Activated CD4-positive, alpha-beta T cell treated with anti-CD3 and anti-CD28 coated beads, Interleukin-2, amount 10 ng/mL, durations not matched to agents 24 days and 14 days (primary cell): ENCODE measurements around the gene OTOGL. TPM values are rescaled to one million over a fixed set of nuclear protein-coding genes. Genes with fewer than 3 reads are reported as not detected.
"Not testable (repeated sequence)": the region's sequence is repeated elsewhere in the genome, so short reads cannot be mapped to it uniquely, and the experiment has no call there.

ENCODE experiments used
- DNase-seq: peaks from one replicate; pipeline ENCODE4 v3.0.0; 2022
- H3K27ac Mint-ChIP-seq: one replicate; pipeline ENCODE4 v1.8.0; 2022; ENCODE audit warnings: mild to moderate bottlenecking, mixed read lengths
- H3K27me3 Mint-ChIP-seq: one replicate; pipeline ENCODE4 v1.8.0; 2022; ENCODE audit warnings: mixed read lengths
- H3K36me3 Mint-ChIP-seq: one replicate; pipeline ENCODE4 v1.8.0; 2022; ENCODE audit warnings: low read depth, mild to moderate bottlenecking, mixed read lengths
- H3K4me1 Mint-ChIP-seq: one replicate; pipeline ENCODE4 v1.8.0; 2021; ENCODE audit warnings: mixed read lengths
- H3K4me3 Mint-ChIP-seq: one replicate; pipeline ENCODE4 v1.8.0; 2022; ENCODE audit warnings: mild to moderate bottlenecking, moderate library complexity, mixed read lengths
- H3K9me3 Mint-ChIP-seq: one replicate; pipeline ENCODE4 v1.8.0; 2021; ENCODE audit warnings: mixed read lengths
- intact Hi-C: fragments of 100-400 bp; cut with micrococcal nuclease; formaldehyde crosslinking; loops from one replicate; pipeline ENCODE4 v1.15.1; 2023
- total RNA-seq: library from RNA; stranded (reverse); gene quantifications from 2 replicates; pipeline ENCODE4 v1.2.3, GENCODE V29; 2022

The OTOGL gene
- total RNA-seq, 1 donor from 2014 or later: not detected

DNA sequence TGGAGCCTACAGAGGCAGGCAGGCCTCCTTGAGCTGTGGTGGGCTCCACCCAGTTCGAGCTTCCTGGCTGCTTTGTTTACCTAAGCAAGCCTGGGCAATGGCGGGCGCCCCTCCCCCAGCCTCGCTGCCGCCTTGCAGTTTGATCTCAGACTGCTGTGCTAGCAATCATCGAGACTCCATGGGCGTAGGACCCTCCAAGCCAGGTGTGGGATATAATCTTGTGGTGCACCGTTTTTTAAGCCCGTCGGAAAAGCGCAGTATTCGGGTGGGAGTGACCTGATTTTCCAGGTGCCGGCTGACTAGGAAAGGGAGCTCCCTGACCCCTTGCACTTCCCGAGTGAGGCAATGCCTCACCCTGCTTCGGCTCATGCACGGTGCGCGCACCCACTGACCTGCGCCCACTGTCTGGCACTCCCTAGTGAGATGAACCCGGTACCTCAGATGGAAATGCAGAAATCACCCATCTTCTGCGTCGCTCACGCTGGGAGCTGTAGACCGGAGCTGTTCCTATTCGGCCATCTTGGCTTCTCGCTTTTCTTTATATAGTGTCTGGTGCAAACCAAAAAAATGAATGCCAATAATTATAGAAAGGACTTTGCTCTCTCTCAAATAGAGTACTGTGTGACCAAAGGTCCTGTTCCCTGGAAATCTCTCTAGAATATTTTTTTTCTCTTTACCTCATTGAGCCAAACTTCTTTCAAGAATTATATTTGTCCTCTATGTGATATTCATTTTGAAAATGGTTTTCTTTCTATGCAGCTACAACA, 50.4 kb downstream of the OTOGL start:
- H3K27ac Mint-ChIP-seq, DNase-seq, H3K36me3 Mint-ChIP-seq, H3K4me1 Mint-ChIP-seq, intact Hi-C loops, H3K27me3 Mint-ChIP-seq, H3K9me3 Mint-ChIP-seq, H3K4me3 Mint-ChIP-seq: not testable (repeated sequence)

DNA sequence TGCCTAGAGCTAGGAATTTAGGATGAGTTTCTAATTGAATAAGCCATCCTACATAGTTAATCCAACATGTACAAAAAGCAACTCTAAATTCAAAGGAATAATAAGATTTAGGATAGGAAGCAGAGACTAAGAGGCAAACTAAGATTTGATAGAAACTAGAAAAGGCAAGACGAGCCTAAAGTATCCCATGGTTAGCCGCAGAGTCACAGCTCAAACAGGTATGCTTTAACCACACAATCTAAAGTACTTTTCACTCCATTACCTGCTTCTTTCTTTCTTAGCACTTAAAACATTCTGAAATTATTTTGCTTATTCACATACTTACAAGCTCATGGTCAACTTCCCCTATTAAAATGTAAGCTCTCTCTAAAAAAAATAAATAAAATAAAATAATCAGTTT, 51.8 kb downstream of the OTOGL start:
- Mint-ChIP-seq H3K4me3 (no peak overlapping the region), H3K36me3 (no peaks in the 10 kb centered on the region), H3K4me1 (peaks cover 4% of the 10 kb centered on the region), H3K27ac (no peak overlapping the region), H3K9me3 (no peaks in the 10 kb centered on the region), H3K27me3 (no peaks in the 10 kb centered on the region)
- intact Hi-C loops: no loop called here
- DNase-seq: no peak

DNA sequence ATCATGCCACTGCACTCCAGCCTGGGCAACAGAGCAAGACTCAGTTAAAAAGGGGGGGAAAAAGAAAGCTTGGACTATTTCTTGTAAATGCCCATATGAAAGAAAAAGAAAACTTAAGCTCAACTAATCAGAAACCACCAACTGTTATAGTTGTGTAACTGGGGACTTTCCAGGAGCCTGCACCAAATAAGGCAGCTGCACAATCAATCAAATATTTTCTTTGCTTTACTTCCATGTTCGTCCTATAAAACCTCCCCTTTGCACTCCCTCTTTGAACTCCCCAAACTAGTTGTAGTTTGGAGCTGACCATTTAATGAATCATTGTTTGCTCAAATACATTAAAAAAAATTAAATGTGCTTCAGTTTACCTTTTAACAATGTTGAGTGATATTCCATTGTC, 54.9 kb downstream of the OTOGL start:
- Mint-ChIP-seq H3K4me1 (peaks cover 7% of the 10 kb centered on the region), H3K36me3 (peaks cover 2% of the 10 kb centered on the region), H3K4me3 (no peak overlapping the region), H3K27me3 (no peaks in the 10 kb centered on the region), H3K9me3 (peaks cover 14% of the 10 kb centered on the region), H3K27ac (no peak overlapping the region)
- intact Hi-C loops: no loop called here
- no peak for DNase-seq

DNA sequence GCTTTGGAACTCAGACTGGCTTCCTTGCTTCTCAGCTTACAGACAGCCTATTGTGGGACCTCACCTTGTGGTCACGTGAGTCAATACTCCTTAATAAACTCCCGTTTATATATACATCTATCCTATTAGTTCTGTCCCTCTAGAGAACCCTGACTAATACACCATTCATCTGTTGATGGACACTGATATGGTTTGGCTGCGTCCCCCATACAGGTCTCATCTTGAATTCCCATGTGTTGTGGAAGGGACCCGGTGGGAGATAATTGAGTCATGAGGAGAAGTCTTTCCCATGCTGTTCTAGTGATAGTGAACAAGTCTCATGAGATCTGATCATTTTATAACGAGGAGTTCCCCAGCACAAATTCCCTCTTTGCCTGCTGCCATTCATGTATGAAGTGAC, 57.0 kb downstream of the OTOGL start:
- no peak overlapping the region for H3K4me3 Mint-ChIP-seq
- H3K4me1 Mint-ChIP-seq: peaks cover 7% of the 10 kb centered on the region
- DNase-seq: no peak
- peaks cover 19% of the 10 kb centered on the region for H3K9me3 Mint-ChIP-seq
- no peak overlapping the region for H3K27ac Mint-ChIP-seq
- H3K27me3 Mint-ChIP-seq: peaks cover 11% of the 10 kb centered on the region
- intact Hi-C loops: no loop called here
- peaks cover 2% of the 10 kb centered on the region for H3K36me3 Mint-ChIP-seq

DNA sequence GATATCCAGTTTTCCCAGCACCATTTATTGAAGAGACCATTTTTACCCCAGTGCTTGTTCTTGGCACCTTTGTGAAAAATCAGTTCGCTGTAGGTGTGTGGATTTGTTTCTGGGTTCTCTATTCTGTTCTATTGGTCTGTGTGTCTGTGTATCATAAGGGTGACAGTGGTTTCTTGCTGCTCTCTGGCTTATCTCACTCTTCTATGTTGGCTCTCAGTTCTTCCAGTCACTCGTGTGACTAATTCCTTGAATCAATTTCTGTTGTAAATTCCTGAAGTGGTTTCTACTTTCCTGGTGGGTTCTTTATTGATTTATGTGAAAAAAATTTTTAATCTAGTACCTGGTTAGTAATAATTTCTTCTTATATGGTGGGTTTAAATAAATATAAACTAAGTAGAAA, 58.3 kb downstream of the OTOGL start:
- intact Hi-C loops: no loop called here
- DNase-seq: no peak
- H3K27ac Mint-ChIP-seq: no peak overlapping the region
- peaks cover 22% of the 10 kb centered on the region for H3K9me3 Mint-ChIP-seq
- peaks cover 2% of the 10 kb centered on the region for H3K36me3 Mint-ChIP-seq
- H3K27me3 Mint-ChIP-seq: peaks cover 14% of the 10 kb centered on the region
- no peak overlapping the region for H3K4me3 Mint-ChIP-seq
- H3K4me1 Mint-ChIP-seq: peaks cover 7% of the 10 kb centered on the region

DNA sequence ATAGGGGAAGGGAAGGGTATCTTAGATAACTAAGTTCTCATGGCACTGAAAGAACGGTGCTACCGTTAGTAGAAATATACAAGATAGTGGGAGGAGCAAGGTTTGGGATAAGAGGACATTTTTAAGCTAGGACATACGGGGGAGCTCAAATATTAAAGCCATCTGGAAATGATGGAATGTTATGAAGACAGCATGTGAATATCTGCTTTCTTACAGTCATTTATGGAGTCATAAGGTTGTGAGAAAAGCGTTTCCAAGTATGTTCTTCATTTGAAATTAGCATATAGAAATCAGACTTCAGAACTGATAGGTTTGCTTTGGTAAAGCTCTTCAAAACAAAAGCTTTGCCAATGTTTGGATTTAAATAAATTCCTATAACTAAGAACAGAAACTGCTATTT, 62.3 kb downstream of the OTOGL start:
- Mint-ChIP-seq H3K27me3 (peaks cover 23% of the 10 kb centered on the region), H3K27ac (no peak overlapping the region), H3K4me1 (peaks cover 3% of the 10 kb centered on the region), H3K36me3 (peaks cover 2% of the 10 kb centered on the region), H3K9me3 (peaks cover 18% of the 10 kb centered on the region), H3K4me3 (no peak overlapping the region)
- intact Hi-C loops: no loop called here
- DNase-seq: no peak

DNA sequence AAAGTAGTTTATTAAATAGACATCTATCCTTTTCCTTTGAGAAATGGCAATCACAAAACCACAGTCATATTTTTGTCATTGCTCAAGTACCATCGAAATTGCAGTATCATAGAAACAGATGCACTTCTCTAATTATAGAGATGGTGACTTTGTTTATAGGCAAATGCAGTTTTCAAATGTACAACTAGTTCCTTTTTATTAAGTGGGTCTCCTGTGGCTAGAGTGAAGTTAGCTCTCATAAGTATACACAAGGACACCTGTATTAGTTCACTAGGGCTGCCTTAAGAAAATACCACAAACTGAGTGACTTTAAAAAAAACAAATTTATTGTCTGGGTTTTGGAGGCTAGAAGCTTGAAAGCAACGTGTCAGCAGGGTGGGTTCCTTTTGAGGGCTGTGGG, 62.8 kb downstream of the OTOGL start:
- peaks cover 25% of the 10 kb centered on the region for H3K27me3 Mint-ChIP-seq
- no peak overlapping the region for H3K4me3 Mint-ChIP-seq
- intact Hi-C loops: no loop called here
- peaks cover 12% of the 10 kb centered on the region for H3K9me3 Mint-ChIP-seq
- H3K4me1 Mint-ChIP-seq: peaks cover 2% of the 10 kb centered on the region
- DNase-seq: no peak
- no peaks in the 10 kb centered on the region for H3K36me3 Mint-ChIP-seq
- H3K27ac Mint-ChIP-seq: no peak overlapping the region

DNA sequence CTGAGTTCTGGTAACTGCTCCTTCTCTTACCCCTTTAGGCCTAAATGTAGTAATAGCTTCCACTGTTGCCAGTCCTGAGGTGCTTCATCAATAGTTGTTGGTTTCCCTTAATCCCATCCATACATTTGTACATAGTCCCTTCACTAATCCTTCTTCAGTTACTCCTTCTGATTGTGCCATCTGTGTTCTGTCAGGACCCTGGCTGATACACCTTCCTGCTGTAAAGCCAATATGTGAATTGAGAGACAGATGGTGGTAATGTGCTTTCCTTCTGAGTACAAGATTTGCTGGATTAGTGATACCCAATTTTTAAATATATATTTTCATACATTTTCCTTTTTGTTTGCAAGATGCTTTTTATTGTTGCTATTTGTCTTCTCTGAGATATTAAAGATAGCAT, 66.4 kb downstream of the OTOGL start:
- Mint-ChIP-seq H3K27me3 (peaks cover 14% of the 10 kb centered on the region), H3K4me3 (no peak overlapping the region), H3K9me3 (peaks cover 4% of the 10 kb centered on the region), H3K36me3 (no peaks in the 10 kb centered on the region), H3K27ac (no peak overlapping the region), H3K4me1 (peaks cover 9% of the 10 kb centered on the region)
- no peak for DNase-seq
- intact Hi-C loops: no loop called here

DNA sequence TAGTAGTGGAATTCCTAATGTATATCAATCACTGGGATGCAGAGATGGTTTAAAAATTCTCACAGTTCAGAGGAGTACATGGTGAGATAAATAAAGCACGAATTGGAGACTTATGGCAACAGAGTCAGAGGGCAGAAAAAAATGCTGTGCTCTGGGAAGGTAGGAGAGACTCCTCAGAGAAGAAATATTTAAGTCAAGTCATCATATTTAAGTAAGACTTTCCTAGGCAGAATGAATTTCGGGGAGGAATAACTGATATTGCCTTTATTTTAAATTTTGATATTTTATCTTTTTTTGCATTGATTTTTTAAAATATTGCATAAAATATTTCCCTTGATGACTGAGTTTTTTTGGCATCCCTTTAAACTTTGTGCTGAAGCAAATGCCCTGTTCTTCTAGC, 67.4 kb downstream of the OTOGL start:
- peaks cover 11% of the 10 kb centered on the region for H3K27me3 Mint-ChIP-seq
- H3K4me1 Mint-ChIP-seq: peaks cover 9% of the 10 kb centered on the region
- no peak for DNase-seq
- no peaks in the 10 kb centered on the region for H3K36me3 Mint-ChIP-seq
- H3K9me3 Mint-ChIP-seq: no peaks in the 10 kb centered on the region
- intact Hi-C loops: no loop called here
- H3K4me3 Mint-ChIP-seq: no peak overlapping the region
- no peak overlapping the region for H3K27ac Mint-ChIP-seq

DNA sequence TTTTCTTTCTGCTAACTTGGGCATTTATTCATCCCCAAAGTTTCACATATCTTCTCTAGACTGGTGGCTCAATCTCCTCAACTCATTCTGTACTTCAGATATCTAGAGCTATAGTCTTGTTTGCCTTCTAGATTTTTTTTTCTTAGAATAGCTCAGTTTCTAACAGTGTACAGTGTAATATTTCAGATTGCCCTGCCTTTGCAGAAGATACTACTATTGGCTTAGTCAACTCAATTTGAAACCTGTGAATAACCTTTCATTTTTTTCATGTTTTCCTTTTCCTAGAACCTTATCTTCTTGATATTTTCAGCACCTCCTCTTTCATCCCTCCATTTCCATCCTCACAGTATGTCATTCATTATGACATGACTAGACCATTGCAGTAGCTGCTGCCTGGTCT, 69.6 kb downstream of the OTOGL start:
- Mint-ChIP-seq H3K4me3 (no peak overlapping the region), H3K4me1 (peaks cover 9% of the 10 kb centered on the region), H3K27ac (no peak overlapping the region), H3K9me3 (peaks cover 3% of the 10 kb centered on the region), H3K27me3 (peaks cover 14% of the 10 kb centered on the region), H3K36me3 (no peaks in the 10 kb centered on the region)
- DNase-seq: no peak
- intact Hi-C loops: loop anchor here (1.0 kb wide), 1 partner anchor 10 kb away; no protein-coding TSS in a partner anchor

DNA sequence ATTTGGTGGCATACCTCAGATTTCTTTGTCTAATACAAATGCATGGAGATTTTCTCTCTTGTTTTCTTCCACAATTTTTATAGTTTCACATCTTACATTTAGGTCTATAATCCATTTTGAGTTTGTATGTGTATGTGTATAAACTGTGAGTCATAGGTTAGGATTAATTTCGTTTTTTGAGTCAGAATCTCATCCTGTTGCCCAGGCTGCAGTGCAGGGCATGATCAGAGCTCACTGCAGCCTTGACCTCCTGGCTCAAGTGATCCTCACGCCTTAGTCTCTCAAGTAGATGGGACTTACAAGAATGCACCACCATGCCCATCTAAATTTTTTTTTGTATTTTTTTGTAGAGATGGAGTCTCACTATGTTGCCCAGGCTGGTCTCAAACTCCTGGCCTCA, 71.6 kb downstream of the OTOGL start:
- DNase-seq: no peak
- peaks cover 3% of the 10 kb centered on the region for H3K9me3 Mint-ChIP-seq
- H3K4me1 Mint-ChIP-seq: peaks cover 9% of the 10 kb centered on the region
- intact Hi-C loops: no loop called here
- H3K36me3 Mint-ChIP-seq: no peaks in the 10 kb centered on the region
- no peak overlapping the region for H3K4me3 Mint-ChIP-seq
- H3K27ac Mint-ChIP-seq: no peak overlapping the region
- peaks cover 15% of the 10 kb centered on the region for H3K27me3 Mint-ChIP-seq

DNA sequence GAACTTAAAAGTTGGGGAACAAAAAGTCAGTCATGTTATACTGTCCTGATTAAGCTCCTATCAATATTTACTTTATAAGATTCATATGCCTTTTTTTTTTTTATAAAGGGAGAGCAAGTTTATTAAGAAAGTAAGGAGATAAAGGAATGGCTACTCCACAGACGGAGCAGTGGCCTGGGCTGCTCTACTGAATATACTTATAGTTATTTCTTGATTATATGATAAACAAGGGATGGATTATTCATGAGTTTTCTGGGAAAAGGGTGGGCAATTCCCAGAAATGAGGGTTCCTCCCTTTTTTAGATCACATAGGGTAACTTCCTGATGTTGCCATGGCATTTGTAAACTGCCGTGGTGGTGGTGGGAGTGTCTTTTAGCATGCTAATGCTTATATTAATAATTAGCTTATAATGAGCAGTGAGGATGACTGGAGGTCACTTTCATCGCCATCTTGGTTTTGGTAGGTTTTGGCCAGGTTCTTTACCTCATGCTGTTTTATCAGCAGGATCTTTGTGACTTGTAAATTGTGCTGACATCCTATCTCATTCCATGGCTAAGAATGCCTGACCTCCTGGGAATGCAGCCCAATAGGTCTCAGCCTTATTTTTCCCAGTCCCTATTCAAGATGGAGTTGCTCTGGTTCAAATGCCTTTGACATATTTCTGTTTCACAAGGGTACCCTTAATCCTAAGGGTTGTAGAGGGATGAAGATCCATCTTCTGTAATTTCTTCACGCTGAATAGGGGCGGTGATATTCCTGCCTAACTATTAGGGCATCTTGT, 73.9 kb downstream of the OTOGL start:
- intact Hi-C loops: no loop called here
- Mint-ChIP-seq H3K4me1 (peaks cover 4% of the 10 kb centered on the region), H3K4me3 (no peak overlapping the region), H3K36me3 (no peaks in the 10 kb centered on the region), H3K27ac (no peak overlapping the region), H3K9me3 (peaks cover 3% of the 10 kb centered on the region), H3K27me3 (peaks cover 15% of the 10 kb centered on the region)
- no peak for DNase-seq

DNA sequence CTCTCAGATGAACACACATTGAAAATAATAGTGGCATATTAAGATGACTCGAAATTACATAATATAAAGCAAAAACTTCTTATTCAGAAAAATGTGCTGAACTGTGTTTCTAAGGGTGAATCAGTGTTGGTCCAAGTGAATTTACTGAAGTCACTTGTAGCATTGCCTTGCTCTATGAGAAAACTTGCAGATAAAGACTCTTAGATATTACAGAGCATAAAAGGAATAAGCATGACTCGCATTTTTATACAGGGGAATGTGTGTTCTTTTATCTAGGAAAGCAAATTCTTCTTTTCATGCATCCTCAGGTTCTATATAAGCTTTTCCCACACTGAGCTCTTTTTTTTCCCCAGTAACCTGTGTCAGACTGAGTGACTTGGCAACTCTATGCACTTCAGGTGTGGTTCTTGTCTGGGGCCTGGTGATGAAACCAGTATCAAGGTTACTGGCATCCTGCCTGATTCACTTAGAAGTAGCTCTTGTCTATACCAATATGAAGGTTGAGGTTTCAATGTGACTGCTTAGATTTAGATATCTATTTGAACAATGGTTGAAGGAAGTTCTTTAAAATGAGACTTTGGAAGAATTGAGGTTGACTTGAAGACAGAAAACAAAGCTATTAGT, 76.1 kb downstream of the OTOGL start:
- H3K4me1 Mint-ChIP-seq: peaks cover 10% of the 10 kb centered on the region
- intact Hi-C loops: loop anchor here (5.0 kb wide), 1 partner anchor 133 kb away; no protein-coding TSS in a partner anchor

DNA sequence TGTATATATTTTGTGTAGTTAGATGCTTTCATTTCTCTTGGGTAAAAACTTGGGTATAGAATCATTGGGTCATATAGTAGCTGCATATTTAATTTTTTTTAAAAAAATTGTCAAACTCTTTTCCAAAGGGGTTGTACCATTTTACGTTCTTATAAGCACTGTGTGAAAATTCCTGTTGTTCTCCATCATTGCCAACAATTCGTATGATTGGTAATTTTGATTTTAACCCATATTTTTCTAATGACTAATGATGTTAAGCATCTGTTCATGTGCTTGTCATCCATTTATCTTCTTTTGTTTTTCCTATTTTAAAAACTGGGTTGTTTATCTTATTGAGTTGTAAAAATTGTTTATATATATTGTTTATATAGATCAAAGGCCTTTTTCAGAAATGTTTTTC, 77.4 kb downstream of the OTOGL start:
- Mint-ChIP-seq H3K4me3 (no peak overlapping the region), H3K27ac (no peak overlapping the region), H3K9me3 (peaks cover 3% of the 10 kb centered on the region), H3K36me3 (no peaks in the 10 kb centered on the region), H3K27me3 (peaks cover 15% of the 10 kb centered on the region), H3K4me1 (peaks cover 10% of the 10 kb centered on the region)
- DNase-seq: no peak
- intact Hi-C loops: loop anchor here (5.0 kb wide), 1 partner anchor 134 kb away; no protein-coding TSS in a partner anchor

More for the DNA sequence above, 76.1 kb downstream of the OTOGL start:
- H3K36me3 Mint-ChIP-seq: no peaks in the 10 kb centered on the region
- peaks cover 3% of the 10 kb centered on the region for H3K9me3 Mint-ChIP-seq
- no peak overlapping the region for H3K27ac Mint-ChIP-seq
- H3K4me3 Mint-ChIP-seq: no peak overlapping the region
- H3K27me3 Mint-ChIP-seq: peaks cover 15% of the 10 kb centered on the region
- no peak for DNase-seq
